Measurements from ENCODE around the gene ASPSCR1. TPM values are rescaled to one million over a fixed set of nuclear protein-coding genes. Genes with fewer than 3 reads are reported as not detected.

ASPSCR1 gene
- total and polyA plus RNA-seq, 9 of the 15 experiments (the other 6 are each of a cell fraction or from before 2014, with no cell fraction given) = 0.90 to 36.9 (median 11.6) TPM

GRCh38 chr17:81961521-81962498, 15.6 kb upstream of the ASPSCR1 start (continued):
- peak; percentile 76; the same call in 1 of the 2 replicates for TF ChIP-seq ZBTB33 (CRISPR knock-in tag; IDR thresholded peaks at IDR 0.05)
- TF ChIP-seq ARID2 (IDR thresholded peaks at IDR 0.05) = no peak

- in situ Hi-C loops (cut with MboI) = no loop called here
- H3K4me3 ChIP-seq = no peak overlapping the region
Measured at GRCh38 chr17:81962499-81963441, 14.7 kb upstream of the ASPSCR1 start.

More at GRCh38 chr17:81962499-81963441, 14.7 kb upstream of the ASPSCR1 start:
- H3K36me3 ChIP-seq (ENCODE audit: control insufficient read depth, insufficient read depth, low read length) = no peaks in the 10 kb centered on the region
- H3K4me1 ChIP-seq (replicated peaks in 1 of 2; ENCODE audit: control insufficient read depth in 2 of 2, insufficient read depth in 2 of 2, low read length in 2 of 2) = peaks cover 16 to 79% of the 10 kb centered on the region in 2 experiments
- FAIRE-seq (no peak), DNase-seq (ENCODE audit: extremely low read depth in 1 of 4, low spot score in 3 of 4) (no peak), ATAC-seq (no peak)
- no peak overlapping the region for H3K4me2 ChIP-seq (ENCODE audit: insufficient read depth, low read length)
- H2AFZ ChIP-seq (ENCODE audit: low read depth, low read length) = no peak overlapping the region
- no peaks in the 10 kb centered on the region for H4K20me1 ChIP-seq (replicated peaks; ENCODE audit: control insufficient read depth, insufficient read depth, low read length)
- H3K9me3 ChIP-seq (replicated peaks; ENCODE audit: control insufficient read depth, insufficient read depth, low read depth, low read length) = no peaks in the 10 kb centered on the region
- peaks cover 20% of the 10 kb centered on the region for H3K79me2 ChIP-seq (ENCODE audit: control insufficient read depth, insufficient read depth, low read length)
- no peak overlapping the region for H3K27ac ChIP-seq (ENCODE audit: extremely low read depth, low read depth, low read length)
- ChIA-PET POLR2A (interaction anchor here (0.6 to 1.4 kb wide), 5 partner anchors 9 to 227 kb away, joined by 3 to 4 read pairs (median 3); no protein-coding TSS in a partner anchor), CTCF (ENCODE audit: low intra/inter-chr PET ratio) (interaction anchor here (5.2 kb wide), 1 partner anchor 57 kb away, joined by 103 read pairs; the partner anchor contains the start of genes CENPX and LRRC45)
- BruUV-seq (replicated peaks) = no TSS peak
- intact Hi-C loops (cut with micrococcal nuclease) = no loop called here
- TF ChIP-seq NFIX (CRISPR knock-in tag; IDR thresholded peaks at IDR 0.05; ENCODE audit: low read depth) (no peak), NFIC (IDR thresholded peaks at IDR 0.05) (peak; percentile 48), MITF (IDR thresholded peaks at IDR 0.05) (no peak), ZNF584 (CRISPR knock-in tag; IDR thresholded peaks at IDR 0.05; ENCODE audit: low read depth) (no peak)
- H3K27me3 ChIP-seq (ENCODE audit: control insufficient read depth in 2 of 2, insufficient read depth in 2 of 2, low read length in 2 of 2) = no peaks in the 10 kb centered on the region
- H3K9me1 ChIP-seq (ENCODE audit: control insufficient read depth, insufficient read depth, low read length) = no peaks in the 10 kb centered on the region
- peak overlapping the region in 1 of 2 experiments; percentile 1; a peak in 1 of 4 replicates for H3K9ac ChIP-seq (ENCODE audit: insufficient read depth in 1 of 2, low read depth in 2 of 2, low read length in 2 of 2)
- 73% methylated on average over 29 of the region's 37 CpGs for WGBS (ENCODE audit: insufficient coverage, low coverage, missing lambda C conversion rate)

Data from K562 (cell line).